IMR-90 (cell line): ENCODE data around the gene CWC22. TPM values are rescaled to one million over a fixed set of nuclear protein-coding genes. Genes with fewer than 3 reads are reported as not detected.

Experiments used
- ATAC-seq: fragments of 200-7000 bp; cut with Tn5 transposase; 2 replicates; pipeline ENCODE4 v1.9.1; 2020; ENCODE audit warnings: low read depth, mild to moderate bottlenecking, moderate library complexity
- BruUV-seq: library from RNA; stranded (reverse); fragments of 400-500 nt; replicated peaks from 2 replicates; lab custom pipeline; 2021; lab: Mats Ljungman, UMichigan
- CTCF ChIA-PET: fragments of 300-600 bp; formaldehyde crosslinking; extraction: SDS; loops from one replicate; lab custom pipeline; 2021; ENCODE audit warnings: antibody characterized with exemption; lab: Yijun Ruan, JAX
- POLR2A ChIA-PET: fragments of 300-600 bp; sonication (Branson Sonifier 250); formaldehyde crosslinking; loops from one replicate; lab custom pipeline; 2022; ENCODE audit warnings: antibody characterized with exemption; ENCODE audit not compliant: unreplicated experiment; lab: Charles Lee
- DNase-seq: peaks from one replicate; pipeline ENCODE4 v3.0.0; 2013
- H2AFZ ChIP-seq: replicated peaks from 2 replicates; pipeline ENCODE3; 2013; ENCODE audit warnings: low read length, mild to moderate bottlenecking; ENCODE audit not compliant: poor library complexity
- H2AK5ac ChIP-seq: 2 replicates; pipeline ENCODE4 v1.6.1; 2013; ENCODE audit warnings: low read depth, low read length, inconsistent platforms
- H2AK9ac ChIP-seq: replicated peaks from 2 replicates; pipeline ENCODE3; 2013; ENCODE audit warnings: mild to moderate bottlenecking, low read depth, low read length, moderate library complexity; ENCODE audit not compliant: poor library complexity
- H2BK120ac ChIP-seq: 2 replicates; pipeline ENCODE4 v1.6.1; 2013; ENCODE audit warnings: low read depth, low read length, inconsistent platforms
- H2BK15ac ChIP-seq: 3 replicates; pipeline ENCODE4 v1.6.1; 2013; ENCODE audit warnings: low read depth, low read length, inconsistent platforms
- H2BK20ac ChIP-seq: 2 replicates; pipeline ENCODE4 v1.6.1; 2013; ENCODE audit warnings: low read depth, mild to moderate bottlenecking, inconsistent platforms, low read length, moderate library complexity
- H2BK5ac ChIP-seq: 2 replicates; pipeline ENCODE4 v1.6.1; 2013; ENCODE audit warnings: mild to moderate bottlenecking, low read depth, low read length, inconsistent platforms; ENCODE audit not compliant: poor library complexity, severe bottlenecking
- H3K14ac ChIP-seq: replicated peaks from 2 replicates; pipeline ENCODE4 v1.6.1; 2013; ENCODE audit warnings: low read depth, low read length, inconsistent platforms
- H3K18ac ChIP-seq: 2 replicates; pipeline ENCODE4 v1.6.1; 2013; ENCODE audit warnings: low read depth, low read length, control low read depth
- H3K23ac ChIP-seq: 2 replicates; pipeline ENCODE4 v1.6.1; 2013; ENCODE audit warnings: low read depth, low read length, inconsistent platforms
- H3K27ac ChIP-seq: 2 replicates; pipeline ENCODE4 v1.5.1; 2013; ENCODE audit warnings: mild to moderate bottlenecking, control low read depth, low read length; ENCODE audit not compliant: insufficient read depth
- H3K27me3 ChIP-seq: 2 replicates; pipeline ENCODE4 v1.6.1; 2013; ENCODE audit warnings: low read length; ENCODE audit not compliant: control insufficient read depth, insufficient read depth
- H3K36me3 ChIP-seq: 2 replicates; pipeline ENCODE4 v1.6.1; 2013; ENCODE audit warnings: low read length, mixed read lengths; ENCODE audit not compliant: control insufficient read depth, insufficient read depth
- H3K4ac ChIP-seq: 2 replicates; pipeline ENCODE4 v1.6.1; 2013; ENCODE audit warnings: low read depth, low read length, inconsistent platforms
- H3K4me1 ChIP-seq: 2 replicates; pipeline ENCODE4 v1.6.1; 2013; ENCODE audit warnings: low read length, mixed read lengths; ENCODE audit not compliant: control insufficient read depth, insufficient read depth
- H3K4me2 ChIP-seq: 2 replicates; pipeline ENCODE4 v1.6.1; 2013; ENCODE audit warnings: low read depth, mild to moderate bottlenecking, control low read depth, low read length, moderate library complexity
- H3K4me3 ChIP-seq: 2 replicates; pipeline ENCODE4 v1.5.1; 2013; ENCODE audit warnings: low read depth, mild to moderate bottlenecking, control low read depth, low read length, moderate library complexity; ENCODE audit not compliant: insufficient read depth
- H3K56ac ChIP-seq: 2 replicates; pipeline ENCODE4 v1.6.1; 2013; ENCODE audit warnings: low read length, inconsistent platforms; ENCODE audit not compliant: insufficient read depth; ENCODE audit errors: extremely low read depth
- H3K79me1 ChIP-seq, 2 experiments: 2 replicates each; pipeline ENCODE4 v1.6.1; 2013; ENCODE audit warnings: low read length in 2 of 2, inconsistent platforms in 1 of 2, low read depth in 1 of 2
- H3K9ac ChIP-seq: 2 replicates; pipeline ENCODE4 v1.6.1; 2013; ENCODE audit warnings: low read depth, low read length, control low read depth
- H3K9me1 ChIP-seq: 2 replicates; pipeline ENCODE4 v1.6.1; 2013; ENCODE audit warnings: low read length, inconsistent platforms; ENCODE audit not compliant: insufficient read depth
- H3K9me3 ChIP-seq: 2 replicates; pipeline ENCODE4 v1.6.1; 2013; ENCODE audit warnings: low read length; ENCODE audit not compliant: control insufficient read depth, insufficient read depth
- H4K20me1 ChIP-seq: 2 replicates; pipeline ENCODE4 v1.6.1; 2013; ENCODE audit warnings: low read length, inconsistent platforms; ENCODE audit not compliant: insufficient read depth
- H4K5ac ChIP-seq: 2 replicates; pipeline ENCODE4 v1.6.1; 2013; ENCODE audit warnings: mild to moderate bottlenecking, low read depth, low read length, control low read depth
- H4K8ac ChIP-seq, 2 experiments: 2 replicates each; pipeline ENCODE4 v1.6.1; 2013; ENCODE audit warnings: low read depth in 2 of 2, low read length in 2 of 2, control low read depth in 1 of 2, inconsistent platforms in 1 of 2
- H4K91ac ChIP-seq: 2 replicates; pipeline ENCODE4 v1.6.1; 2013; ENCODE audit warnings: low read depth, low read length, inconsistent platforms; ENCODE audit not compliant: insufficient read depth
- CHD1 ChIP-seq: IDR thresholded peaks from 2 replicates; pipeline ENCODE4 v1.6.1; 2012; ENCODE audit warnings: low read depth, low read length, improper control_type of control experiment
- MAZ ChIP-seq: IDR thresholded peaks from 2 replicates; pipeline ENCODE4 v1.6.1; 2012; ENCODE audit warnings: low read depth, mild to moderate bottlenecking, low read length, improper control_type of control experiment, moderate library complexity, borderline replicate concordance
- MXI1 ChIP-seq: IDR thresholded peaks from 2 replicates; pipeline ENCODE4 v1.6.1; 2012; ENCODE audit warnings: low read depth, mild to moderate bottlenecking, low read length, moderate library complexity, borderline replicate concordance
- WGBS, 2 experiments: methylation state at CpG; one replicate each; pipeline versions ENCODE4 v1.1.5 to v1.1.7; 2013; ENCODE audit warnings: missing lambda C conversion rate in 2 of 2; ENCODE audit not compliant: insufficient read length in 1 of 2; ENCODE audit errors: extremely low coverage in 2 of 2; 5-methylcytosine and 5-hydroxymethylcytosine counted together
- dilution Hi-C: fragments of 300-500 bp; cut with HindIII; formaldehyde crosslinking; loops from one replicate; pipeline ENCODE4 v1.14.3; 2018; ENCODE audit warnings: low sequenced_read_pairs; ENCODE audit not compliant: unreplicated experiment
- in situ Hi-C: fragments of 300-500 bp; cut with MboI; formaldehyde crosslinking; loops from 3 replicates; pipeline ENCODE4 v1.14.3; 2019; ENCODE audit warnings: low sequenced_read_pairs, inconsistent platforms, mixed read lengths
- intact Hi-C: fragments of 100-400 bp; cut with micrococcal nuclease; formaldehyde crosslinking; loops from 2 replicates; pipeline ENCODE4 v1.10.0; 2022
- polyA plus RNA-seq, 3 experiments: library from polyadenylated mRNA; depleted of rRNA; stranded (reverse); fragments of >200 nt; gene quantifications; 2 replicates each; pipeline ENCODE4 v1.2.3, GENCODE V29; 2012; ENCODE audit warnings: low replicate concordance in 1 of 3
- total RNA-seq: library from RNA; depleted of rRNA; stranded (reverse); fragments of >200 nt; gene quantifications from 2 replicates; pipeline ENCODE4 v1.2.3, GENCODE V29; 2012

CWC22 gene
- total and polyA plus RNA-seq, 2 of the 4 experiments (the other 2 are of a cell fraction), result 4.5 to 17.9 TPM

- H3K14ac ChIP-seq, result no peak overlapping the region
- no TSS peak for BruUV-seq
- no peak overlapping the region for H3K23ac ChIP-seq
- no peak overlapping the region for H2AK9ac ChIP-seq
- no peak for ATAC-seq
- H3K36me3 ChIP-seq, result peaks cover 4% of the 10 kb centered on the region
- peaks cover 0 to 4% of the 10 kb centered on the region in 2 experiments; a peak in 1 of 4 replicates for H3K79me1 ChIP-seq
- no peak for TF ChIP-seq MAZ
- TF ChIP-seq MXI1, result no peak
- no peak for TF ChIP-seq CHD1
- H3K9ac ChIP-seq, result no peak overlapping the region
- H2AFZ ChIP-seq, result no peak overlapping the region
- no peaks in the 10 kb centered on the region for H3K4me1 ChIP-seq
- H4K5ac ChIP-seq, result no peak overlapping the region
- WGBS, 2 experiments, result no CpG with 5 or more reads among the region's 5 CpGs
- H4K20me1 ChIP-seq, result no peaks in the 10 kb centered on the region
- no peak overlapping the region for H2AK5ac ChIP-seq
- H2BK20ac ChIP-seq, result no peak overlapping the region
- ChIA-PET CTCF (no interaction called here), POLR2A (no interaction called here)
- H2BK120ac ChIP-seq, result no peak overlapping the region
- dilution Hi-C loops (no loop called here), in situ Hi-C loops (no loop called here), intact Hi-C loops (no loop called here)
- H3K9me3 ChIP-seq, result no peaks in the 10 kb centered on the region
- no peaks in the 10 kb centered on the region for H3K27me3 ChIP-seq
- no peak for DNase-seq
- H3K18ac ChIP-seq, result no peak overlapping the region
- H4K91ac ChIP-seq, result no peak overlapping the region
- H2BK5ac ChIP-seq, result no peak overlapping the region
- H3K4ac ChIP-seq, result no peak overlapping the region
- no peak overlapping the region for H3K27ac ChIP-seq
- H3K56ac ChIP-seq, result no peak overlapping the region
- no peak overlapping the region for H2BK15ac ChIP-seq
- no peak overlapping the region for H4K8ac ChIP-seq
- H3K4me2 ChIP-seq, result no peak overlapping the region
- no peak overlapping the region for H3K4me3 ChIP-seq
- no peaks in the 10 kb centered on the region for H3K9me1 ChIP-seq
These were observed 32.3 kb downstream of the CWC22 start for GRCh38 chr2:179974761-179975160.
